ENCODE data around the gene AFTPH.

GRCh38 chr2:64608867-64609226 is 84.7 kb downstream of the AFTPH start:
- TF ChIP-seq CTCF (IDR thresholded peaks at IDR 0.05; ENCODE audit: insufficient read depth, low read length, poor library complexity, severe bottlenecking) (no peak), EZH2phosphoT487 (conservative IDR thresholded peaks at IDR 0.05; ENCODE audit: low read length) (no peak)
